Activated CD4-positive, CD25-positive, alpha-beta regulatory T cell treated with anti-CD3 and anti-CD28 coated beads, Interleukin-2, amount 50 U/mL, for 16 hours (primary cell): ENCODE data around the gene SRCIN1.

ENCODE experiments used
- DNase-seq: peaks from one replicate; pipeline ENCODE4 v3.0.0-alpha.2; 2020; ENCODE audit warnings: low read depth, low spot score

SRCIN1 gene

GRCh38 chr17:38561416-38562214 is 44.1 kb downstream of the SRCIN1 start:
- DNase-seq: no peak

DNA sequence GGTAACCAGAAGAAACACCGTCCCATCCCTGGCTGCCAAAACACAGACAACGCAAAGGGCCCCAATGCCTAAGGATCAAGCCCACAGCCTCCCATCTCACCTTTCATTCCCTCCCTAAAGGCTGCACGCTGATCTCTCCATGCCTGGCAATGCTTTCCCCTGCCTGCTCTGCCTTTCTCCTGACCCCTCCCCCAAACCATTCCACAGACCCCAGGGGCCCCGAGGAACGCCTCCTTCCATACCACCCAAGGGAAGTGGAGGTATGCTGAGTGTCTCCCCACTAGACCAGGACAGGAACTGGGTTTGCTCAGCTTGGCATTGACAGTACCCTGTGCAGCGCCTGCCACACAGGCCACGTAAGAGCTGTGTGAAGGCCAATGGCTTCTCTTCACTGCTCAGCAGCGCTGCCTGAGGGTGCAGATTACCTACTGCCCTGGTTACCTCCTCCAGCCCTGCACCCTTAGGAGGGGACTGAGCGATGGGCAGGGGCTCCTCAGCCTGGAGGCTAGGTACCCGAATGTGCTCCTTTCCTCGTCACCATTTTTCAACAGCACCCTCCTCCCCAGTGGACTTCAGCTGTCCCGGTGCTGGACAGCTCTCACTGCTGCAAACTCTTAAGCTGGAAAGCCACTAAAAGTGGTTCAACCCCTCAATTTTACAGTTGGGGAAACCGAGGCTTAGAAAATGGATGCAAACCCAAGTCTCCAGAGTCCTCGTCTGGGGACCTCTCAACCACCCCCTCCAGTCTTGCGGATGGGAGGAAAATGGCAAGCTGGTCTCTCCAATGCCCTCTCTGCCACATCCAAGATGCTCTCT is 45.0 kb downstream of the SRCIN1 start:
- DNase-seq: no peak

DNA sequence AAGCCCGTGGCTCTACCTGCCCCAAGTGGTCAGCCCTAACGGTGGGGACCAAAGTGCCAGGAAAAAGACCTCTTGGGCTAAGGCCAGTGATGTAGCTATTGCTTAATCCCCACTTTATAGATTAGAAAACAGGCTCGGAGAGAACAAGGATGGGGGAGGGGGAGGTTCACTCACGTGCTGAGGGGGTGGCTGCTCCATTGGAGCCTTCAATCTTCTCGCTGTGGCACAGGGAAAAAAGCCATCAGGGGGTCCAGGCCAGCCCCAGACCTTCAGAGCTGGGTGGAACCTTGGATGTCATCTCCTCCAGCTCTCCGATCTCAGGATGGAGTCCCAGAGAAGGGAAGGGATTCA is 45.9 kb downstream of the SRCIN1 start:
- no peak for DNase-seq

GRCh38 chr17:38559051-38559879 is 46.5 kb downstream of the SRCIN1 start:
- DNase-seq: peak; percentile 60

- DNase-seq: no peak
Observed at GRCh38 chr17:38558728-38559050, 47.1 kb downstream of the SRCIN1 start.

DNA sequence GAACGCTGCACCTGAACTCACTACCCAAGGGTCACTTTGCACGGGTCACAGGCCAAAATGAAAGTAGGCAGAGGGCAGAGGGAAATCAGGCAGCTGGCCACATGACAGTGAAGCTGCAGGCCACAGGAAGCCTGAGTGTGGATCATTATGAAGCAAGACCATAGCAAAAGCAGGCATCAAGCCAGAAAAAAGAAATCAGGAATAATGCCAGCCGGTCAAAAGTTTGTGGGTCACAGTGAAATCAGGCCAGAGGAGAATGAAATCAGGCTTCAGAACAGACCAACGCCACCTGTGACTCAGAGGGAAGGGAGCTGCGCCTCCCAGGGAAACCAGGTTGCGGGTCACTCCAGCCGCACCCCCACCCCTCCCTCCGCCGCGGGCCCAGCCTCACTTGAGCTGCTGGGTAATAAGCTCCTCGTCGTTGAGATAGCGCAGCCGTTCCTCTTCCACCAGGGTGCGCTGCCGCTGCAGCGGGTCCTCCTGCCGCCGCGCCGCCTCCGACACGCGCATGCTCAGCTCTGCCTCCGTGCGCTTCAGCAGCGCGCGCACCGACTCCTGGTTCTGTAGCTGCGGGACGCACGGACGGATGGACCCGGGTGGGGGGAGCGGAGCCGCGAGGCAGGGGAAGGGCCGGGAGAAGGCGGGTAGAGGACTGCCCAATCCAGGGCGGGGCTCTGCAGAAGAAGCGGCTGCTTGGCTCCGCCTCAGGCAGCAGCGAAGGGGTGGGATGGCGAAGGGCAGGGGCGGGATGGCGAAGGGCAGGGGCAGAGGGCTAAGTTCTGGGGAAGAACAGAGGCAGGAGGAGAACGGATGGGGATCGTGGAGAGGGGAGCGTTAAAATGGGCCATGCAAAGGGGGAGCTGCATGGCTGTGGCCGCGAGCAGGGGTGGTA is 47.7 kb downstream of the SRCIN1 start:
- peak; percentile 78 for DNase-seq

DNA sequence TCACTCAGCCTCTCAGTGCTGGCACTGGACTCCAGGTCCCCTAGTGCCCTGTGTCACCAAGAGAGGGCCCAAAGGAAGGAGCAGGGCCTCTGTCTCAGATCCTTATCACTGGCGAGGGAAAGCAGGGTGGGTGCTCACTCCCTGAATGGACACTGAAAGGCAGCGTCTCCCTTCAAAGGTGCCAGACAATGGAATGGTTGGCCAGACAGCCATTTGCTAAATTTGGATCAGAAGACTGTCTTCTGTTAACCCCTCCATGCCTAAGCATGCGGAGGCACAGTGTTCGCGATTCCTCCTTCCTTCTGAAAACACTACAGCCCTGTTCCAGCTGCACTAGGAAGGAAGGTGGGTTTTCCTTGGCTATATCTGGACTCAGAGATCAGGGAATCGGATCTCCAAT is 48.4 kb downstream of the SRCIN1 start:
- DNase-seq: no peak

DNA sequence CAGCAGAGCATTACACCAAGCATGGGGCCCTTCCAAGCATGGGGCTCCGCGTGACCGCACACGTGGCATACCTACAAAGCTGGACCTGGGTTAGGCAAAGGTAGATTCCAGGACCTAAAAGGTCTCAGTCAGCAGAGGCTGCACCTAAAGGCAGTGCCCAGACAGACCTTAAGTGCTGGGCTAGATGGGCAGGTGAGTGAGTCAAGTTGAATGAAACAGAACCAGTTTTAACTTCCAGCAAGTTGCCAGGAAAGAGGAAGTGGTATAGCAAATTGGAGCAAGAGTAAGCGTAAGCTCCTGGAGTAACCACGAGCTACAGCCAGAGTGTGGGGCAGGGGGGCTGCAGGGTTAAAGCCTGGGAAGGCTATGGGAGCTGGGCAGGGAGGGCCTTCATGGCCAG is 49.5 kb downstream of the SRCIN1 start:
- no peak for DNase-seq

DNA sequence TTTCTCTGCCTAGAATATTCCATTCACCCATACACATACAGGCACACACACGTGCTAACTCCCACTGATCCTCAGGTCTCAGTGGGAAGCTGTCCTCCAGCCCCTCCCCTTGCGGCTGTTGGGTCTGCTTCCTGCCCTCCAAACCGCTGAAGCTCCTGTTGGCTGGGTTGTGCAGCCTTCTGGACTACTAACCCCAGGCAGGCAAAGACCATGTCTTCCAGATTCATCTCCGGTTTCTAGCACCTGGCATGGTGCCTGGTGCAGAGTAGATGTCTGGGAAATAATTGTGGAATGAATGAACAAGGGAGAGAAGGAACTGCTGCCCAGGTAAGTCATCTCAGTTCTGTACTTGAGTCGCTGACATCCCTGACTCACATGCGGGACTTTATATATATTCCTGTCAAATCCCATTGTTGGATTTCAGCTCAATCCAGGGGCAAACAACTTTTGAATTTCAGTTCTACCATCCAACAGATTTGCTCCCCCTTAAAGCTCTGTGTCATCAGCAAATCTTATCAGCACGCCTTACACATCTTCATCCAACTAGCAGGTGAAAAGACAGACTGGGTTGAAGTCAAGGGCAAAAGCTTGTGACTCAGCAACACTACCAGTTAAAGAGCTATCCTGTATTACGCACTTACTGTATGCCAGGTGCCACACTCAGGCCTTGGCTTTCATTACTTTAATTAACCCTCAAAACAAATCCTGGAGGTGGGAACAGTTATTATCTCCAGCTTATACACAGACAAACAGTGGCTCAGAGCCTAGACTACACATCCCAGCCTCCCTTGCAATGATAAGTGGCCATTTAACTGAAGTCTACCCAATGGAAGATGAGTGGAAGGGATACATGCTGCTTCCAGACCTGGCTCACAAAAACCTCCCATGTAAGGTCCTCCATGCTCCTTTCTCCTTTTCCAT is 51.1 kb downstream of the SRCIN1 start:
- DNase-seq: no peak

GRCh38 chr17:38552343-38552742 is 53.4 kb downstream of the SRCIN1 start:
- DNase-seq: no peak

- no peak for DNase-seq
Observed at GRCh38 chr17:38551121-38551520, 54.6 kb downstream of the SRCIN1 start.

DNA sequence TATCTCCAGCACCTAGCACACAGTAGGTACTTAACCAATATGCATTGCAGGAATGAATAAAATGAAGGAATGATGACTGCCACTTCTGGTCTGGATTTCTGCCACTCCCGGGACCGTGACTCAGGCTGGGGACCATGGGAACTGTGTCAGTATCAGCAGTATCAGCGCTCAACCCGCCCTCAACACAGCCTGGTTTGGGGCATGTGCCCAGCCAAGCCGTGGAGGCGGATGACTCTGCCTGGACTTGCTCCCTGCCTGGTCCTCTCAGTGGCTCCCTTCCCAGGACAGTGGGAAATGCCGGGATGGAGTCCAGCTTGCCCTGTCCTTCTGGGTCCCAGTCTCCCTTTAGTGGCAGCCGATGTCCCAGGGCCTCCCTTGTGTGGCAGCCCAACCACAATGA is 55.1 kb downstream of the SRCIN1 start:
- no peak for DNase-seq

DNA sequence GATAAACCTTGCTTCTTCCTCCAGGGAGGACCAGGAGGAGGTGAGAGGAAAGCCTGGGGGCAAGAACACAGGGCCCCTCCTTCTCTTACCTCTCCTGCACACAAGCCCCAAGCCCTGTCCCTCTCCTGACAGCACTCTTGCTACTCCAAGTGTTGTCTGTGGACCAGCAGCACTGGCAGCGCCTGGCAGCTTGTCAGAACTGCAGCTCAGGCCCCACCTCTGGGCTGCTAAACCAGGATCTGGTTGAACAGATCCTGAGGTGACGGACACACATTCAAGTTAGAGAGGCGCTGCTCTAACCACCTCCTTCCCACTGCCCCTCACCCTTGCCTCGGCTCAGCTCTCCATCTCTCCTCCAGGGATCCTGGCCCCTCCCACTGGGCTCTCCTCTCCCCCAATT is 56.5 kb downstream of the SRCIN1 start:
- no peak for DNase-seq

DNA sequence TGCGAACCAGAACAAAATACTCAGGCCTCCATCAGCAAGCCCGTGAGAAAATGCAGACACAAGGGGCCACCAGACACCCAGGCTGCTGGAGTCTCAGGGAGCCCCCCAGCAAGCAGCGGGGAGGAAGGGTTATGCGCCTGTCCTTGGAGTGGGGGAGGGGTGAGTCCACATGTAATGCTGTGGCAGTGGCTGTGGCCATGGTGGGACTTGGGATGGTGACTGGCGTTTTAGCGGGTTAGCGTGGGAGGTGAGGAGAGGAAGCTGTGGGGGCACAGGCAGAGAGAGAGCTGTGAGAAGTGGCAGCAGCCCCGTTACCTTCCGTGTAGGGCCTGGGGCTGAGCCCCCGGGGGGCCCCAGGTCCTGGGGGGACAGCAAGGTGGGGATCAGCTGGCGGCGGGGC is 58.3 kb downstream of the SRCIN1 start:
- no peak for DNase-seq

DNA sequence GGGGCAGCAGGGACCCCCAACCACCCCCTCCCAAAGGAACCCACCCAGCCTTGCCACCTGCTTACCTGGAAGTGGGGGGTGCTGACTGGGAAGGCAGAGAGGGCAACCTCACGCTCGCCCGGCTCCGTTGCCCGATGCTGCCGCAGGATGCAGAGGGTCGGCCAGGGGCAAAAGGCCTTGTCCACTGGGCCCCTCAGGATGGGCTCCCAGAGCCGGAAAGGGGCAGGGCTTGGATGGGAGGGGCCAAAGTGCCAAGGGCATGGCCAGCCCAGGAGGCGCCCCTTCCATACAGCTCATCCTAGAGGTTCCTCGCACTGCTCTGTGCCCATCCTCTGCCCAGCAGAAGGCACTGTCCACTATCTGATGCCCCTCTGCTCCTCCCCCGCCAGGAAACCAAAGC is 59.4 kb downstream of the SRCIN1 start:
- no peak for DNase-seq

- no peak for DNase-seq
Observed at GRCh38 chr17:38545531-38546225, 60.1 kb downstream of the SRCIN1 start.

DNA sequence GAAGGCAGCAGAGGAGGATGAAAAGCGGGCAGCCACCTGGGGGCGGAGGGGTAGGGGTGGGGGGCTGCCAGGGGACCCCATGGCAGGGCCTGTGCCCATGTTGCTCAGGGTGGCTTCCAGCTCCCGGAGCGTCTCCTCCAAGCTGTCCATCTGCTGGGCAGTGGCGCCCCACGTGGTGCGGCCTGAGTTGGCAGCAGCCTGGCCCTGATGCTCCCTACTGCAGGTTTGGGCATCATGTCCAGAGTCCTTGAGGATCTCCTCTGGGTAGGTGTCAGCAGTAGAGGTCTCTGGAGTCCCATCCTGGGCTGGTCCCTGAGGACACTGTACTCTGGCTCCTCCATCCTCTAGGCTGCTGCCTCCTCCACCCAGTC is 60.9 kb downstream of the SRCIN1 start:
- DNase-seq: no peak

DNA sequence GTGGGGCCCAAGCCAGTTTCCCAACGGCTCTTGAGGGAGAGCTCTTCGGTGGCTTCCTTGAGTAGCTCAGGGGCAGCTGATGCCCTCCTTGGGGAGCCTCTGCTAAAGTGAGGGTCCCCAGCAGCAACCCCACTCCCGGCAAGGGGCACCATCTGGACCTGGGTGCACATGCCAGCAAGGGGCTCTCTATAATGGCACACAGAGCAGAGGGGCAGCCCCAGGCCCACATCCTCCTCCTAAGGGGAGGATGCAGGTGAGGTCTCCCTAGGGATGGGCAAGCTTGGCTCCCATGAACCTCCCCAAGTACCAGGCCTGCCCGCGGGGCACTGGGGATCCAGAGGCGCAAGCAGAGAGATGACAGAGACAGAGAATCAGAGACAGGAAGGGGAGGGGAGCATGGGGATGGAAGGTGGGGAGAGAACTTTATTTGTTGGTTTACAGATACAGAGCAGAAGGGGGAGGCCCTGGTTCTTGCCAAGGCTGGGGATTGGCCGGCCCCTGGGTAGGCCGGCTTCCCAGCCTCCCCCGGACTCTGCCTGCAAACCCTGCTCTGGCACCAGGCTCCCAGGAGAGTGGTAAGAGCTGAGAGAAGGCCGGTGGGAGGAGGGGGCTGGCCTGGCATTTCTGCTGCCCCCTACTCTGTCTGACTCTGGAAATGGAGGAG is 61.4 kb downstream of the SRCIN1 start:
- no peak for DNase-seq
